Stimulated activated naive CD4-positive, alpha-beta T cell treated with Interleukin-2 at 50 U/mL for 16 hours (primary cell): ENCODE measurements around the gene SC5D.

ENCODE experiments used
- DNase-seq: peaks from one replicate; lab custom pipeline; 2025; lab: John Stamatoyannopoulos, UW

The SC5D gene

DNA sequence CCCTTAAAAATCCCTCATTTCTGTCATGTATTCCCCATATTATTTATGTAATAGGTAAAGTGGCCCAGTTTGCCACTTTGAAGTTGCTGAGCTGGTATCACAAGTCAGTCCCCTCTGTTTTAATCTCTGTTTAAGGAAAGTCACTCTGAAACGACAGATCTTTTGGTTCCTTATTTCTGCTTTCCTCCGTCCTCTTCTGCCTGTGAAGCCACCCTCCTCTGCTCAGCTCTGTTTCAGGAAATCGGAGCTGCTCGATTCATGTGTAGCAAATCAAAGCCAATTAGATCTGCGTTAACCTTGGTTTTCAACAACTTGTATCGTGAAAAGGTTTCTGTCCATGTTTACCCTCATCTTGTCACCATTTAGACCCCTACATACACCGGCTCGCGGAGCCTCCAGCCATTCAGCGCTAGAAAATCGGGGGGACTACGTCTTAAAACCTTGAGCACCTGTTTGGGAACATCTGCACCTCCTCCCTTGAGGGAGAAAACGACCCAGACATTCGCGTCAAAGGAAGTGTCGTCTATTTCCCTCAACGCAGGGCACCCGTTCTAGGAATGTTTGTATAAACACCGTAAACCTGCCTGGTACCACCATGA, 576 bp upstream of the SC5D start:
- no peak for DNase-seq

GRCh38 chr11:121293288-121293594, 670 bp downstream of the SC5D start:
- no peak for DNase-seq

DNA sequence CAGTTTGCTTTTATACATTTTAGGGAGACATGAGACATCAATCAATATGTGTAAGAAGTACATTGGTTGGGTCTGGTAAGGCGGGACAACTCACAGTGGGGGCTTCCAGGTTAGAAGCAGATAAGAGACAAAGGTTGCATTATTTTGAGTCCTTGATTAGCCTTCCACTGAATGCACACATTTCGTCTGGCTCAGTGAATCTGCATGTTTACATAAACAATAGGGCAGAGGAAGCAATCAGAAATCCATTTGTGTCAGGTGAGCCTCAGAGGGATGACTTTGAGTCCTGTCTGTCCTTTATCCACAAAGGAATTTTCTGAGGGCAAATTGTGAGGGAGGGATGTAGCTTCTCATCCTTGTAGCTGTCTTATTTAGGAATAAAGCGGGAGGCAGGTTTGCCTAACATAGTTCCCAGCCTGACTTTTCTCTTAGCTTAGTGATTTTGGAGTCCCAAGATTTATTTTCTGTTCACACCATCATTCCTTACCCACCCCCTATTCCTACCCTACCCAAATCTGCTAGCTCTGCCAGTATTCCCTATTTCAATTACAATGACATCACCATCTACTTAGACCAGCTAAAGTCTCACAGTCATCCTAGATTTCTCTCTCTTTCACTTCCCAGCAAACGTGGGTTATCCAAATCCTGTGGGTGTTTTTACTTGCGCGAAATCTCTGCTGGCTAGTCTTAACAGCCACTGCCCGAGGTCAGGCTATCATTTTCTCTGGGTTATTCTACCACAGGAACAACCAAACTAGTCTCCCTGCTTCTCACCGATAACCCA, 2.9 kb downstream of the SC5D start:
- no peak for DNase-seq

DNA sequence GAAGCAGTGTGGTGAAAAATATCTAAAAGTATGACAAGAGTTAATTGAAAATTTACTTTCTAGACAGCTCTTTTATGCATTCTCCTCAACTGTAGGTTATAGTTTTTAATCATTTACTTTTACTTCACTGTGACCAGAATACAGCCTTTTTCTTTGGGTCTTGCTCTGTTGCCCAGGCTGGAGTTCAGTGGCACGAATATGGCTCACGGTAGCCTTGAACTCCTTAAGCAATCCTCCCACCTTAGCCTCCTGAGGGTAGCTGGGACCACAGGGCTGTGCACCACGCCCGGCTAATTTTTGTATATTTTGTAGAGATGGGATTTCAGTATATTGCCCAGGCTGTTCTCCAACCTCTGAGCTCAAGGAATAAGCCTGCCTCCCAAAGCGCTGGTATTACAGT, 5.3 kb downstream of the SC5D start:
- DNase-seq = no peak

- DNase-seq = no peak
Observed at GRCh38 chr11:121298774-121299173, 6.2 kb downstream of the SC5D start.

DNA sequence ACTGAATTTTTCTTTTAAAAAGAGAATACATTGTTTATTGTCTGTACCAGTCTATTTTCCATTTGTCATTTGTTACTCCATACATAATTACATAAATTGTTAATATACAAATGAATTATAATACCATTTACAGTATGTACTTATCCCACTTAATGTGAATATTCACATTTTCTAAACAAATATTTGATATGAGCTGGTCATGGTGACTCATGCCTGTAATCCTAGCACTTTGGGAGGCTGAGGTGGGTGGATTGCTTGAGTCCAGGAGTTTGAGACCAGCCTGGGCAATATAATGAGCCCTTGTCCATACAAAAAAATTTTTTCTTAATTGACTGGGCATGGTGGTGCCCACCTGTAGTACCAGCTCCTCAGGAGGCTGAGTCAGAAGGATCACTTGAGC, 6.8 kb downstream of the SC5D start:
- no peak for DNase-seq

DNA sequence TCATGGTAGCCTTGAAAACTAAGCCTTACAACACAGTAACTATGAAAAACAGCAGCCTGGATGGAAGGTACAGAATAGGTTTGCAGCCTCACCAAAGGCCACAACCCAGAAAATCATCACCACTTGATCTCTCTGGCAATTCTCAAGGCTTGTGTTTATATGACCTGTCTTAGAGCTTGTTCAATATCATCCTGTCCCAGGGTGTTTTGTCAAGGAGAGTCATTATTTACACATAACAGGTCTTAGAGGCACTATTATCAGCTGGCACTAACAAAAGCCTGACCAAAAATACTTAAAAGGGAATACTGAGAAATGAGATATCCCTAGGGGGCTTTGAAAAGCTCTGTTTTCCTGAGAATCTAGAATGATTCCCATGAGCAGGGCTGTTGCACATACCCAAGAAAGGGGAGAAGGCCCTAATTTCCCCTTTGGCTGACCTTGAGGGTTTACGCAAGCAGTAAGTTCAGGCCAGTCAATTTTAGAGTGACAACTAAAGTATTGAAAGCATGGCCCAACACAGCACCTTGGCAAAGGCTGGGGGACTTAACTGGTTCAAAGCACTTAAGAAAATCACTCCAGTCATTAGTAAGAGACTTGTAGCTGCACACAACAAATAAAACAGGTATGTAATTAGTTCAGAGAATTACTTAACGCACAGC, 7.9 kb downstream of the SC5D start:
- no peak for DNase-seq

GRCh38 chr11:121300972-121301699, 8.6 kb downstream of the SC5D start:
- no peak for DNase-seq

- DNase-seq = no peak
Observed at GRCh38 chr11:121304759-121305158, 12.2 kb downstream of the SC5D start.

GRCh38 chr11:121308816-121309215, 16.2 kb downstream of the SC5D start:
- DNase-seq = no peak

DNA sequence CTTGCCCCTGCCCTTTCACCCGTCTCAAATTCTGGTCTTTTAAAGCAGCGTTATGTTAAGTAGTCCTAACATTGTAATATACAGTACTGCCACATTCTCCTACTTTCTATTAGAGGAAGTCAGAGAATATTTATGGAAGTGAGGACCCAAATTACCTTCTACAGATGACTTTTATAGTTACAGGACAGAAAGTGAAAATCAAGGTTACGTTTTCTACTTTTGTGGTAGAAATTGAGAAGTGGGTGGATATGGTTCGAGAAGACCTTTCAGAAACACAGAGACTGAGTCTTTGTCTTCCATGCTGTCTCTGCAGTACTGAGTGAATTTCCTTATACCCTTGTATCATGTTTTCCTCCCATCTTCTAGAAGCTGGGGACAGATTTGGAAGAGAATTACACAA, 17.1 kb downstream of the SC5D start:
- no peak for DNase-seq

GRCh38 chr11:121310908-121311307, 18.3 kb downstream of the SC5D start:
- DNase-seq = no peak

DNA sequence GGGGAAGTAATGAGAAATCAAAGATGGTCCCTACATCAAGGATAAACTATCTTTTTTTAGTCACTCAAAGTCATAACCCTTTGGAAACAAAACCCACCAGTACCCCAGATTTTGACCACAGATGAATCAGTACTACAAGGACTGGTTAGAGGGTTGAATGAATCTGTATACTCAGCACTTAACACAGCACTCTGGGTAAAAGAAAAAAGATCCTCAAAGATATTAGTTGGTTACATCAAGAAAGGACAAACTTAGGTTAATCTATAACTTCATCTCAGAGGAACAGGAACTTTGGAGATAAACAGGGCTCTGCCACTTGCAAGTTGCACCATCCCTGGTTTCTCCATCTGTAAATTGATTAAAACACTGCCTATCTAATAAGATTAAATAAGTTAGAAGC, 18.8 kb downstream of the SC5D start:
- no peak for DNase-seq

- no peak for DNase-seq
Observed at GRCh38 chr11:121312483-121312882, 19.9 kb downstream of the SC5D start.

- DNase-seq = no peak
Observed at GRCh38 chr11:121318848-121319834, 26.6 kb downstream of the SC5D start.

DNA sequence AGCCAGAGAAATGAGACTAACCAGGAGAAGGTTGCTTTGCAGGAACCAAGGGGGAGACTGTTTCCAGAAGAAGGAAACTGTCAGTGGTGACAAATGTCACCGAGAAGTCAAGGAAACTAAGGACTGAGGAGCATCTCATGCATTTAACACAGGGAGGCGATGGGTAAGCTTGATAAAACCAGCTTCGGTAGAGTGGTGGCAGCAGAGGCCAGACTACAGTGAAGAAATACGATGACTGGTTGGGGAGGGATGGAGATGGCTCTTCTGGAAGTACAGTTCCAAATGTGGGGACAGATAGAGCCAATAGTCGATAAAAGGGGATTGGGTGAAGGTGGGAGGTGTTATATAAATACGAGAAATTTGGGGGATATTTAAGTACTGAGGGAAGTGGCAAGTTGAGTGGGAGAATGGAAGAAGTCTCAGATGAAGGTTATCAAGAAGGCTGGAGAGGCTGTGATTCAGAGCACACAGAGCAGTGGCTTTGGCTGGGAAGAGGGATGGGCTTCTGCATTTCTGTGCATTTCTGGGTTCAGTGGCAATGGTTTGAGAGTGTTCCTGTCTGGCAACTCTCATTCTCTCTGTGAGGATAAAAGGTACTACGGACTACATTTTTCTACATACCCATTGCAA, 29.2 kb downstream of the SC5D start:
- DNase-seq = no peak

- no peak for DNase-seq
Observed at GRCh38 chr11:121323046-121323607, 30.6 kb downstream of the SC5D start.

DNA sequence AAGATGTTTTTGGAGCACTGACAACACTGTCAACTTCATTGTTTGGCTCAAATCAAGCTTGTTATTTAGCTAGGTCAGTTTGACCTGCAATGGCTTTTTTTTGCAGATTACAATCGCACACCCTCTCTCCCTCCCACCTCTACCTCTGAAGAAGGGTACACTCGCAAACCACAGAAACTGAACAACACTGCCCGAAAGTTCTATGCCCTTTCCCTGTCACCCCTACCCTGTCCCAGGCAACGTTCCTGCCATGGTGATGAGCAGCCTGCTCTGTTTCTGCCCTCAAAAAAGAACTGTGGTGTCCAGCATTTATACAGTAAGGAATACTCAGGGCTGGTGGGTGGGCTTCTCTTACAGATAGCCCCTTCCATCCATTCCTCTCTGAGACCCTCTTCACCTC, 33.7 kb downstream of the SC5D start:
- no peak for DNase-seq

GRCh38 chr11:121327553-121327952, 35.0 kb downstream of the SC5D start:
- DNase-seq = no peak

DNA sequence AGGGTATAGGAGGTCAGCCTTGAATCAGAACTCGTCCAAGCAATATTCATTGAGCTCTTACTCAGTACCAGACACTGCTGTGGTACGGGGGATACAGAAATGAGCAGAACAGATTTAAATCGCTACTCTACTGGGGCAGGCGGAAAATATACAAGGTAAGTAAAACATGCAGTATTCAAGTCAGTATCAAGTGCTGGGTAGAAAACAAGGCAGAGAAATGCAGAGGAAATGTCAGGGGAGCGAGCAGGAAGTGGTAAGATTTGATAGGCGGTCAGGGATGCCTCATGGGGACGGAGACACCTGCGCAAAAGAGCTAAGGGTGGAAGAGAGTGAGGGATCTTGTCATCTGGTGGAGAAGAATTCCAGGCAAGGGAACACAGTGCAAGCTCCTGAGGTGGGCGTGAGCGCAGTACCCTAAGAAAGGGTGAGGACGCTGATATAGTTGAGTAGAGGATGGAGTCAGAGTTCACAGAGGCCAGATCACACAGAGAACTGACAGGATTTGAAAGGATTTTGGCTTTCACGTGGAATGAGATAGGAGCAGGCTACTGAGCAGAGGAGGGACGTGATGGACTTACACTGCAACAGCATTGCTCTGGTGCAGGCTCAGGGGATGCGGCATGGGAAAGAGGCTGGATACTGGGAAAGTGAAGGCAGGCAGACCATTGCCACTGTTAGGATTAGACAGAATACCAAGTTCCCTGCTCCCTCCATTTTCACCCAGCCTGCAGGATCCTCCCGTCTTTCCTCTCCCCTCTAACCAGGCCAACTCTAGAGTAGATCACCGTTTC, 35.8 kb downstream of the SC5D start:
- DNase-seq = no peak
